Measurements from ENCODE around the gene NOP9.
A peak's percentile ranks its signal among the peaks of the same experiment; 100 is the strongest.

NOP9 gene

DNA sequence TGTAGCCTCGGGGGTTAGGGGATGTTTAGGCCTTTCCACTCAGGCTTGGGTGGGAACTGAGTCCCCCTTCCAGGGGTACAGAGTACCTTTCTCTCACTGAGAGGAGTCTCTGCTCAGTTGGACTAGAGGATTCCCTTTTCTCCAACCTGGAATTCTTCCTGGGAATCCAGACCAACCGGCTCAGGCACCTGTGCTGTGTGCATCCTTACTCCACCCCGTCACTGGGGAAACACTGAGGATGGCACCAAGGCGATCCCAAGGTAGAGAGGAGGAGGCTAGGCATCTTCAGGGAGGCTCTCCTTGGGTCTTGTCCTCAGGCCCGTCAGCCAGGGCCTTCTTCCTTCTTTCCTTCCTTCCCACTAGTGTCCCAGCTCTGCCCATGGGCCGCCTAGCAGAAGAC is 35.8 kb upstream of the NOP9 start:
- DNase-seq, result no peak

GRCh38 chr14:24264298-24264697 is 35.4 kb upstream of the NOP9 start:
- no peak for DNase-seq

GRCh38 chr14:24266344-24267244 is 33.1 kb upstream of the NOP9 start:
- no peak for DNase-seq

- no peak for DNase-seq
Measured at GRCh38 chr14:24267516-24267915, 32.1 kb upstream of the NOP9 start.

DNA sequence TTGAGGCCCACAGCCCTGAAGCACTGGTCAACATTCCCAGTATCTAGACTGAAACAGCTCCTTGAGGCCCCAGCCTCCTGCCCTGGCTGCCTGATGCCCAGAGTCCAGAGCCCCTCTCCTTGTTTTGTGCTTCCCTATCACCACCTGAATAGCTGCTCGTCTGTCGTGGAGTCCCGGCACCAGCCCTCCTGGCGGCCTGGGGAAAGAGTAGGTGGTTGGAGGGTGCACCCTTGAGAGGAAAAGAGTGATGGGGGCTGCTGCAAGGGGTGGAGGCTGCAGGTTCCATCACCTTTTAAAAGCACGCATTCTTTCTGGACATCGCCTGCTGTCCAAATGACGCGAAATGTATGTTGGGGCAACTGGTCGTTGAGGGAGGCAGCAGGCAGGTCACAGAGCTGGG is 31.4 kb upstream of the NOP9 start:
- DNase-seq, result no peak

- DNase-seq, result no peak
Measured at GRCh38 chr14:24269368-24269767, 30.3 kb upstream of the NOP9 start.

DNA sequence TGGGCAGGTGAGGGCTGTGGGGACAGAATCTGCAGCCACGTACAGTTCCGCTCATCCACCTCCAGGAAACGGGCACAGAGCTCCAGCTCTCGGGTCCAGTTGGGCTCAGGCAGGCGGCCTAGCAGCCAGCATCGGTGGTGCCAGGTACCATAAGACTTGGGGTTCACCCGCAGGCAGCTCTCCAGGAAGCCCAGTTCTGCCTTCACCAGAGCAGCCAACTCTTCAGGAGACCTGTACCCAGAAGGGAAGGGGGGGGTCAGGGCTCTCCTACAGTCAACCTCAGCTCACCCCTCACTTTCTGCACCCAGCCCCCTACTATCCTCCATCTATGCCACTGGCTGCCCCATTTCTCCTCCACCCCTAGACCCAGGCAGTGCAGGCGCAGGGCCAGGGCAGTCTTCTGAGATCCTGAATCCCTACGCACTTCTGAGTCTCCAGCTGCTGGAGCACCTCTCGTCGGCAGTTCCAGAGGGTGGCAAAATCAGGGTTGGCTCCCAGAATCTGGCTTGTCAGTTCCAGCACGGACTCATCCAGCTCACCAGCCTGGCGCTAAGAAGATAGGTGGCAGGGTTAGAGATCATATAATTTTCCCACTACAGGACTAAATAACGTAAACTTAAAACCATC is 29.6 kb upstream of the NOP9 start:
- no peak for DNase-seq

- DNase-seq, result no peak
Measured at GRCh38 chr14:24270537-24271133, 29.0 kb upstream of the NOP9 start.

DNA sequence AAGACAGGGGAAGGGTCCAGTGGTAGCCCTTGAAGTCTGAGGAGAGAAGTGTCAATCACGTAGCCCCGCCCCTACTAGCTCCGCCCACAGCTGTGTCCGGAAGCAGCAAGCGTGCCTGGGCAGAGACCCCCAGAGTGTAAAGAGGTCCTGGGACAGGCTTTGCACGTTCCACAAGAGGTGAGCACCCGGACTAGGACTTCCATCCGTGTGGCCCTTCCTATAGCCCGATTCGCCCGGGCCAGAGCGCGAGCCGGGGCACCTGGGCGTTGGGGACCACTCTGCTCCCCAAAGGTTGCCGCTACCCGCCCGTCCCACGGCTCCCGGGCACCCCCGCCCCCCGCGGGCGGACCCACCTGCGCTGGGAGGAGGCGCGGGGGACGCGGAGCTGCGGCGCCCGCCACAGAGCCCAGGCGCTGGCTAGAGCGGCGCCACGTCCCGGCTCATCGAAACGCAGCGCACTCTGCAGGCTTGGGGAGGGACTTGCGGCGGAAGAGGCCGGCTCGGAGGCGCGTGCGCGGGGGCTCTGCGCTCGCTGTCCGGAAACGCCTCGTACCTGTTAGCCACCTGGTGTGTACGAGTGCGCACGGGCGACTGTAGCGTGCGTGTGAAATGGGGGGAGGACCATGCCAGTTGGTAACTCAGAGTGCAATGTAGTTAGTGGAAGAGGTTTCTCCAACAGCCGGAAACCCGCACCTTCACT is 28.4 kb upstream of the NOP9 start, which contains the start of gene RABGGTA:
Gene RABGGTA (minus strand): TSS at position 464 of the 700 bp plus-strand sequence. CDS start 482 bp downstream, outside the sequence.
- DNase-seq, result peak; percentile 63

- no peak for DNase-seq
Measured at GRCh38 chr14:24271834-24272263, 27.8 kb upstream of the NOP9 start.

- no peak for DNase-seq
Measured at GRCh38 chr14:24272467-24272866, 27.2 kb upstream of the NOP9 start.

DNA sequence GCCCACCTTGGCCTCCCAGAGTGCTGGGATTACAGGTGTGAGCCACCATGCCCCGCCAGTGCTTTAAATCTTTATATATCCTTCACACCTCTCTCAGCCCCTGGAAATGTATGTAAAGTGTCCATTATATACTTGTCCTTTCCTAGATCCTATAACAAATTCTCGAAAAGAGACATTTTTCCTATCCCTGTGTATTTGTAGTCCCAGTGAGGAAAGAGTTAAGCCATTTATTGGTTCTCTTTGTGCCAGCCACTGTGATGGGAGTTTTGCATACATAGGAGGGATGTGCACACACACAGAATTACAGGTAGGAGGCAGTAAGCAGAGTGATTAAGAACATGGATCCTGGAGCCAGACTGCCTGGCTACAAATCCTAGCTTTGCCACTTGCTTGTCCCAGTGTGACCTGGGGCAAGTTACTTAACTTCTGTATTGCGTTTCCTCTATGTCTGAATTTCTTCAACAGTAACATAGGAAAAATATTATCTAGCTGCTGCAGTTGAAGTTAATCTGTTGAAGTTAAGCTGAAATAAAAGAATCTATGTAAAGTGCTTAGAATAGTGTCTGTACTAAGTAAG is 26.1 kb upstream of the NOP9 start:
- DNase-seq, result no peak

GRCh38 chr14:24274101-24274543 is 25.5 kb upstream of the NOP9 start:
- DNase-seq, result no peak

GRCh38 chr14:24277071-24277470 is 22.6 kb upstream of the NOP9 start:
- DNase-seq, result no peak

DNA sequence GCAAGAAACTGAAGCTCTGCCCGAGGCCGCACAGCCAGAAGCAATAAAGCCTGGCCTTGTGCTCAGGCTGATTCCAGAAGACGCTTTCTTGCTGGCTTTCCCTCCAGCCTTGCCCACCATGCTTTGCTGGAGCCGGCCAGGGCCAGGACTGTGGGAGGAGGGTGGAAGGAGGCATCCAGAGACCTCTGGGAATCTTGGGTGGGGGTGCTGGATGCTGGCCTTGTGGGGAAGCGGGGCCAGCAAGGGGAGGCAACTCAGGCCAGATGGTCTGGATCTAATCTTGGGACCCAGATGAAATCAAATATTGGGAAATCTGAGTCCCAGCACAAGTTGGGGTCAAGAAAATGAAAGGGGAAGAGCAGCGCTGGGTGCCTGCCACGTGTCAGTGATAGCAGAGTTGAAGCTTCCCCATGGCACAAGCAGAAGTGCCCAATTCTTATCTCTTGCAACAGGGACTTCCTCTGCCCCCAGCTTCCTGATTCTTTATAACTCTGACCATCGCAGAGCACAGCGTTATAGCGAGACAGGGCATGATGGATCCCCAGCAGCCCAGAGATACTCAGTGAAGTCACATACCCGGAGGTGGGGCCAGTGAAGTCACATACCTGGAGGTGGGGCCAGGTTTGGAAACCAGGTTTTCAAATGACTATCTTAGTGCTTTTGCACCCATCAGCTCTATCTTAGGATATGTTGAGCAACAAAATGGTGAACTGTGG is 21.9 kb upstream of the NOP9 start:
- peak; percentile 29 for DNase-seq

DNA sequence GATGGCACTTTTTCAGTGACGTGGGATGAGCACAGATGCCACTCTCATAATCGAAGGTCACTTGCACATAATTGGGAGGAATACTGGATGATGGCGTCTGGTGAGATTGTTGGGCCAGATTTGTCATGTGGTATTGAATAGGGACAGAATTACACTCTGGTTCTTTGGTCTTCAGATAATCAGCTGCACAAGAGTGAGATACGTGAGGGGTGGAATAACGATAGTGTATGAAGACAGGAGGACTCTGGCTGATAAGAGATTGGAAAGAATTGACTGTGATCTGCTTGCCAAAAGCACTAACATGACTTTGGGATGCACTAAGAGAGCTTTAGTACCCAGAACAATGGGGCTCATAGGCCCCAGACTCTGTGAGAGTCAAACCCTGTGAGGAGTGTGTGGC is 21.2 kb upstream of the NOP9 start:
- no peak for DNase-seq

DNA sequence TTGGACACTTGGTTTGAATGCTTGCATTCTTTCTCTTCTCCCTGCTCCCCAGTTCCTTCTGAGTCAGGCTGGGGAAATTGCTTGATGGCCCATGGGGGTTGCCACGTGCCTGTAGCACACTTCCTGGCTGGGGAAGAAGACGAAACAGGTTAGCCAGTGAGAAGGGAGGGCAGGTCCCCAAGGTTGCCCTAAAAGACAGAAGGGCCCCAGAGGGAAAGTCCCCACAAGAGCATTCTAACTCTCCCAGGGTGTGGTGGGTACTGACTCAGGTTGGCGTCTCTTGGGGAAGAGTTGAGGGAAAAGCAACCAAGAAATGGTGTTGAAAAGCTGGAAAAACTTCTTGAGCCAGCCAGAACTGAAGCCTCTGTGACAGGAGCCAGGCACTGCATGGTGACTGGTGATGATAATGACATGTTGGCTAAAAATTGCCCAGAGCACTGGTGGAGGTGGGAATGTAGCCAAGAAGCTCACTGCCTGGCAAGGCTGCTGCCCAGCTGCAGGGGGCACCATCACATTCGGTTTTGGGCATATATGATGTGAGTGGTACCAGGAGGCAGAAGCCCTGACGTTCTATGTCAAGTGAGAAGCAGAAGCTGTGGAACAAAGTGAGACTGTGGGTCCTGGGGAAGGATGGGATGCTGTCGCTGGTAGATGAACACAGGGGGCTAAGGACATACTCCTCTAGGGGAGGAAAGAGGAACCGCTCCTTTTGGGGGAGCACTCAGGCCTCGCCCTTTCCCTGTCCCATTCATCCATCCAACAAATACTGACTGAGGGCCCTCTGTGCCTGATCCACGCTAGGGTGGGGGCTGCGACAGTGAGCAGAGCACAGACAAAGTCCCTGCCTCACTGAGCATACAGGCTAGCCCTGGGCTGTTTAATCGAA is 20.1 kb upstream of the NOP9 start:
- DNase-seq, result no peak

DNA sequence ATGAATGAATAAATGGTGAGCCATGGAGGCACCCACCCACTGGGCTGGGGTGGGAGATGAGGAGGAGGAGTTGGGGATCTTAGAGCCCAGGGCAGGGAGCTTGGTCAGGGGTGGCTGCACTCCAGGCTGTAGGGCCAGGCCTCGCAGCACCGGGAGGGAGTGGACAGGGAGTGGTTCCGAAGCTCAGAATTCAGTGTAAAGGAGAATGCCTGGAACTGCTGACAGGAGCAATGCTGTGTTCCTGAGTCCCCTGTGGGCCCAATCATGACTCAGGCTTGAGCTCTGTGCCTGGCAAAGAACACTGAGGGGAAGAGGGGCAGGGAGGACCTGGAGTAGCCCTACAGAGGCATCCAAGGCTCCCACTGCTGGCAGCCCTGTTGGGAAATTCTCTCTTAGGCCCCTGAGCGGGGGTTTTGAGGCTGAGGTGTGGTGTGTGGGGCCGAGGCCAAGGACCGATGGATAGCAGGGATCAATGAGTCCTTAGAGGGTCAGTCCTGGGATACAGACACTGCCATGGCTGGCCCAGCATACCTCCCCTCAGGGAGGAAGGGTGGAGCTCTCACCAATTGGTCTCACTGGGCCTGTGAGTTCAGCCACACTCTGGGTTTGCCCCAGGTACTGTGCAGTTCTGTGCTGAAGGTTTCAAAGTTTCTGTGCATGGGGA is 18.7 kb upstream of the NOP9 start:
- no peak for DNase-seq

GRCh38 chr14:24281636-24282035 is 18.0 kb upstream of the NOP9 start:
- no peak for DNase-seq

DNA sequence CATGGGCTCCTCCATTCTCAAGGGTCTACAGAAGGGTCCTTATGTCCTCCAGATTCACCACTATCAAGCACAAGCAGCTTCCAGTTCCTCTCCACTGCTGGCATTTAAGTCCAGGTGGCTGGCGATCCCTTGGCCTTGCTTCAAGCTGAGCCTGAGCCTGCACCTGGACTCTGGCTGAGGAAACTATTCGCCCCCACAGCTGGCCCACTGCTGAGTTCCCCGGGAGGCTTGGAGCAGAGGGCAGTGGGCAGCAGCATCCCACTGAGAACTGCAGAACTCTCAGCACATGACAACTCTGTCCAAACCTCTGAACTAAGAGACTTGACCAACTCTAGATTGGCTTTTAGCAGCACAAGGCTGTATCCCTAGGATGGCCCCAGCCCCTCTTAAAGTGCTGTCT is 16.9 kb upstream of the NOP9 start:
- DNase-seq, result no peak

Measured in KG1 (cell line).